GM21515 (cell line): ENCODE data around the gene KDM8.

Source experiments
- ATAC-seq: cut with Tn5 transposase; IDR thresholded peaks from one replicate; pipeline ENCODE4 v1.9.1; 2021; ENCODE audit not compliant: unreplicated experiment

Gene KDM8

DNA sequence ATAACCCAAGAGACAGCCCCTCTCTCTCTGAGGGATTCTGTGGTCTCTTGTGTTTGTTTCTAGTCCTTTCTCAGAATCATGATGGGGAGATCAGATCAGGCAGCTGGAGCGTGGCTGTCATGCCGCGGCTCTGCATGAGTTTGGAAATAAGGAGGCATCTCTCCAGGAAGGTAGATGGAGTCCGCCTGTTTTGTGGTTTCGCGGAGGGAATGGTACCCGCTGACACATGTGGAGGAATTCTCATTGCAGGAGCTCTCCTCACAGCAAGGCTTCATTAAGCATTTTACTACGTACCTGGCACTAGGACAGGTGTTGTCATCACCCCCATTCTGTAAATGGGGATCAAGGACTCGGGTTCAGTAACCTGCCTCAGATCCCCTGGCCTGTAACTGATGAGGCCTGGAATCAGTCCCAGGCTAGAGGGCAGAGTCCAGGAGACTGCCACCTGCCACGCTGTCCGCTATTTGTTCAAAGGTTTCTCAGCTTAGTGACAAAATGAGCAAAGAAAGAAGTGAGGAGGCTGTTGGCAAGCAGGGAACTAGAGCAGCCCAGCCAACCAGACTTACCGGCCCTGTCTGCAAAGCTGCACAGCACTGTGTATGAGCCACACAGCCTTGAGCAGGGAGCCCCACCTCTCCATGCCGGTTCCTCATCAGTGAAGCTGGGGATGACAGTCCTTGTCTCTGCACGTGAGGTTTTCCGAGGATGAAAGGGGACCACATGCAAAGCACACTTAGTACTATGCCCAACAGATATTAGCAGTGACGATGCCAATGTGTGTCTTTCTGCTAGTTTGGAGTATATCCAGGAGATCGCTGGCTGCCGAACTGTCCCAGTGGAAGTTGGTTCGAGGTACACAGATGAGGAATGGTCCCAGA, 11.0 kb downstream of the KDM8 start:
- no peak for ATAC-seq

DNA sequence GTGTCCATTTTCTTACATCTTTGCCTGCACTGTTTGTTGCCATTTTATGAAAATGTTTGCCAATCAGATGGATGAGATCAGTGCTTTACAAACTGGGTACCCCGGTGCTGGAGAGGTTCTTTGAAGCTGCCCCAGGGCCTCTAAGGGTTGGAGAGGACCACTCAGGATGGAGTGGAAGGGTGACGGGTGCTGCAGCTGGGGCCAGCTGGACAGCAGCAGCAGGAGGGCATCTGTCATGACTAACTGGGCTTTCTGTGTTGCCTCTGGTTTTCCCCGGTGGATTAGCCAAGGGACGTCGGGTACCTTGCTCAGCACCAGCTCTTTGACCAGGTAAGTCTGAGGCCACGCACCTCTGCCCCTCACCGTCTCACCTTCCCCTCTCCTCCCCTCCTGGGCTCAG, 12.3 kb downstream of the KDM8 start:
- no peak for ATAC-seq

DNA sequence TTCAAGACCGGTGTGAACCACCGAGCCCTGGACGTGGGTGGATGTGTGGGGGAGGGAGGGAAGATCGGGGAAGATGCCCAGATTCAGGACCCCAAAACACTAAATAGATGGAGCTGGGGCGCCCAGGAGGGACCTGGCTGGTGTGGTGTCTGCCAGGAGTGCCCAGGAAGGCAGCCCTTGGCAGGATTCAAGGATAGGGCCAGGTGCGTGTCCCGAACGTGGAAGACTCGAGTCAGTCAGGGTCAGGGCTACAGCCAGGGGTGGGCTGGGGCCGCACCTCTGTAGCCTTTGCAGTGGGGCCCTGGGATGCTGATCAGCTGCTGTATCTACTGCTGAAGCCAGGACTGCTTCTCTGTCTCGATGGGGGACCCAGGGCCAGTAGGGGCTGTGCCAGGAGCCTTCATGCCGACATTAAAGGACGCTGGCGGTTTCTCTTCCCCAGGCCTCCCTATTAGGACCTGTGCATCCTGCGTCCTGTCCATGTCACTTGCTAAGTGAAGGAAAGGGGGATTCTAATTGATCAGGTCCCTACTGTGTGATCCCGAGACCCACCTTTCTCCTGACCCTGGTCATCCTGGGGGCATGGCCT, 13.1 kb downstream of the KDM8 start:
- ATAC-seq: no peak

DNA sequence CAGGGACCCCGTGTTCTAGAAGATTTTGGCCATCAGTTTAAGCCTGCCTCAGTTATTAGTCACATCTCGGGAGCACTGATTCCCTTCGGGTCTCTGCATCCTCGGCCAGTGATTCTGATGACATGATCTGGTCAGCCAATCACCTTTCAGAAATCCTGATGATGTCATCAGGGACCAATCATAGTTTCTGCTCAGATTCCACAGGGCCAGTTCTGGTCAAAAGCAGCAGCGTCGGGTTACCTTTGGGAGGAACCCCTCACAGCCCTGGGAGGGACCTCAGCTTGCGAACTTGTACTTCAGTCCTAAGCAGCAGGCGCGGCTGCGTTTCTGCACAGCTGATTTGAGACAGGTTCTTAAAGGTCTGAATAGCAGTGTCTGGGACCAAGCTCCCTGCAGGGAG, 13.9 kb downstream of the KDM8 start:
- no peak for ATAC-seq

DNA sequence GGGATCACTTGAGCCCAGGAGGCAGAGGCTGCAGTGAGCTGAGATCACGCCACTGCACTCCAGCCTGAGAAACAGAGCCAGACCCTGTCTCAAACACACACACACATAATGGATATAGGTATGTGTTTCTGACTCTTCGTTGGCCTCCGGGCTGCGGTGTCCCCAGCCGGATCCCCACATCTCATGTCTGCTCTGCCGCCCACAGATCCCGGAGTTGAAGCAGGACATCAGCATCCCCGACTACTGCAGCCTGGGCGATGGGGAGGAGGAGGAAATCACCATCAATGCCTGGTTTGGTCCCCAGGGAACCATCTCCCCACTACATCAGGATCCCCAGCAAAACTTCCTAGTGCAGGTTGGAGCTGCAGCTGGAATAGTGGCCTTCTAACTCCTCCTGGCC, 15.4 kb downstream of the KDM8 start:
- no peak for ATAC-seq

DNA sequence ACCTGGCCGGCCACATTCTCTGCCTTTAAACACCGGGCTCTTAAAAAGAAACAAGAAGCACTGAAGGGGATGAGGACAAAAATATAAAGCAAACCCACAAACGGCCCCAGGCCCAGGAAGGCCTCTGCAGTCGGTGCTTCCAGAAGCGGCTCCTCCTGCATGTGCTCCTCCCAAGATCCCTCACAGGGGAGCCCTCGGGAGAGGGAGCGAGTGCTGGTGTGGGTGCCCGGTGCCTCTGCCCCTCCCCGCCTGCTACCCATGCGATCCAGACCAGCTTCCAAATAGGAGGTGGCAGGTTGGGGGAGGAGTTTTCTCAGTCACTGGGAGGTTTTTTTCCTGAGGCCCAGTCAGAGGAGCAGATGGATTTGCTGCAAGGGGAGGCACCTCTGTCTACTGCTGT, 15.8 kb downstream of the KDM8 start:
- no peak for ATAC-seq

DNA sequence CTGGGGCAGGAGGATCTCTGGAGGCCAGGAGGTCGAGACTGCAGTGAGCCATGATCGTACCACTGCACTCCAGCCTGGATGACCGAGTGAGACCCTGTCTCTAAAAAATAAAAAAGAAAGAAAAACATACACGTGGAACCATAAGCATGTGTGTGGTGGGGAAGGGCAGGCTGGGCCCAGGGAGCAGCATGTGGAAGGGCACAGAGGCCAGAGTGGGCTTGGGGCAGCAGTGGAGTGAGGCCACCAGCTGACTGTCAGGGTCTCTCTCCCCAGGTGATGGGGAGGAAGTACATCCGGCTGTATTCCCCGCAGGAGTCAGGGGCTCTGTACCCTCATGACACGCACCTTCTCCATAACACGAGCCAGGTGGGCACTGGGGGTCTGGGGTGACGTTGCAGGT, 16.8 kb downstream of the KDM8 start:
- no peak for ATAC-seq

DNA sequence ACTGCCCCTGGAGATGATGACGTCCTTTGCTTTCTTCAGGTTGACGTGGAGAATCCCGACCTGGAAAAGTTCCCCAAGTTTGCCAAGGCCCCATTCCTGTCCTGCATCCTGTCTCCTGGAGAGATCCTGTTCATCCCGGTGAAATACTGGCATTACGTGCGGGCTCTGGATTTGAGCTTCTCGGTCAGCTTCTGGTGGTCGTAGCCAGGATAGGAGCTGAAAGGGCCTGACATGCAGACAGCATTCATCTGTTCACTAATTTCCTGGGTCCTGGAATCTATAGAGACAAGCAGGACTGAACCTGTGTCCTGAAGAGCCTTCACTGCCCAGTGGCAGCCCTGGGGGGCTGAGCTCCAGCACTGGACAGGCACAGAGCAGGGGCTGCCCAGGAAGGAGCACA, 17.2 kb downstream of the KDM8 start:
- no peak for ATAC-seq

DNA sequence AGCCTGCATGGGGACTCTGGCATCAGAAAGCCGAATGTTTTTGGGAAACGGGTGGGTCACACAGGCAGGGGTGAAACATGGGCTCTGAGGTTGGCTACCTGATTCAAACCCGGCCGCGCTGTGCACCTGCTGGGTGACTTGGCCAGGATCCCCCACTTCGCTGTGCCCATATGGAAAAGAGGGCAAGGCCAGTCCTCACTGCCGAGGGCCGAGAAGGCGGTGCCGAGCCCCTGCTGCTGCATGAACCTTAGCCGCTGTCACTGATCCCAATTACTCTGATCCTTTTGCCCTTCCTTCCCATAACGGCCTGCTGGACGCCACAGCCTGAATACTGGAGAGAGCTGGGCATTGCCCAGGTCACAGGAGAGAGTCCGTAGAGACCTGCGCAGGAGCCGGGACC, 17.7 kb downstream of the KDM8 start:
- no peak for ATAC-seq

DNA sequence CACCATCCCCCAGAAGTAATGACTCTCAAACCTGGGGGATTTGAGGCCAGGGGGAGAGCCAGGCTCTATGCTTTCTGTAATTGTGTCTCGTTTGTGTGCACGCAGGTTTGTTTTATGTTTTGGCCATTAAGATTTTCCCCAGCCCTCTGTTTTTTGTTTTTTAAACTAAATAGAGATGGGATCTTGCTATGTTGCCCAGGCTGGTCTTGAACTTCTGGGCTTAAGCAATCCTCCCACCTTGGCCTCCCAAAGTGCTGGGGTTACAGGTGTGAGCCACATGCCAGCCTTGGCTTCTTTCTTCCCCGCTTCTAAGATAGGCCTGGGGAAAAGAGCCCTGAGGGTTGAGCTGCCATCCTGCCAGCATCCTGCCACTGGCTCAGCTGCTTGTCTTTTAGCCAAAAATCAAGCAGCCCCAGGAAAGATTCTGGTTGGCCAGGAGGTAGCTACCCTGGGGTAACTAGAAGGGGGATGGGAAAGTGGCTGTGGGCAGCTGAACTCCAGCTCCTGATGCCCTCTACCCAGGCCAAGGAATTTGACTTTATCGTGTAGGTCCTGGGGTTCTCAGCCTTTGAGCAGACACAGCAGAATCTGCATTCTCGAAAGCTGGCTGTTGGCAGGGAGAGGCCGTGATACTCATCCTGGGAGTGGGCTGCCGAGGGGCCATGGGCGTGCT, 18.4 kb downstream of the KDM8 start:
- ATAC-seq: no peak

DNA sequence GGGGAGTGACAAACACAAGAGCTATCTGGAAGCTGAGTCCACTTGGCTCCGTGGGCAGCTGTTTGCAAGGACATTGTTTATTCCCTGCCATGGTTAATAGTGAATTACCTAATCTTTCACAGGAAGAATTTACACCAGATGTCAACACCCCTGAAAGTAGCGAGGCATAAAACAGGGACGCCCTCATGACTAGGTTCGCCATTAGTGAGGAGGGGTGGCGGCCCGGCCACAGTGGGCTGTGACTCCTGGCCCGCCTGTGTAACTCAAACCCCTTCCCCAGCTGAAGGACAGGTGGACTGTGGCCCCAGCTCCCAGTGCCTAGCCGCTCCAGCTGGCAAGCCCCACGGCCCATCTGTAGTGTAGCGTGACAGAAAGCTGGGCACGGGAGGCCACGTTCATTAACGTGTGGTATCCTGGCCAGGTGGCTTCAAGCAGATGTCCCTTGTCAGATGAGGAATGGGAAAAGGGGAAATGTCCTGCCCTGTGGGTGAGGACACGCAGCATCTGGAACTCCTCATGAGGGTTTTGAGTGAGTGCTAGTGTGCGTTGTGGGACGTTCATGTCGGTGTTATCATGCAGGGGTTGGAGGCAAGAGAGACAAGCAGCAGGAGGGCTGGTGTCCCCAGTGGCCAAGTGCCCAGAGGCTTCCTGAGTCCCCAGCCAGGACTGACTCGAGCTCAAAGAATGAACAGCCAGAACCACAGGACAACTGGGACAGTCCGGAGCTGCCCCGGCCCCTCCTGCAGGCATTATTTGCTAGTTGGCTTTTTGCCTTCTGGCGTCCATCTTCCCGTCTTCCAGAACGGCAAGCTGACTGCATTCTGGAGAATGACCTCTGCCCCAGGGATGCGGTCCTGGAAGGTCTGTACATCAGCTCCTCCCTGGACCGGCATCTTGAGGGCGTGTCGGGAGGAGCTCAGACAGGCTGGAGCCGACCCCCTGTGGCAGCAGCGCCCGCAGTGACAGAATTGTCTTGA, 19.2 kb downstream of the KDM8 start:
- ATAC-seq: no peak

DNA sequence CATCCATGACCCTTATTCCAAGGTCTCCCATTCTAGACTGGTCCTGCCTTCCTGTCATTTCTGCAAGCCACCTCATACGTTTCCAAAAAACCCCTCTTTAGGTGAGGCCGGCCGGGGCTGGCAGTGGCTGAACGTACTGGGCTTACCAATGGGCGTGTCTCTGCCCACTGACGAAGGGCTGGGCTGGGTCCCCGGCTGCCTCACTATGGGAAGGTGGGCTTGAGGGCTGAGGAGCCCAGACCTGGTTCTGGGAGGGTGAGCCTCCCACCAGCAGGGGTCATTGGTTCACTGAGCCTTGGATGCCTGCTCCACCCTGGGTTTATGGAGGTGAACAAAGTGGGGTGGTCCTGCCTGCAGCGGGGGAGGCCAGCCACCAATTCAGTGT, 19.9 kb downstream of the KDM8 start:
- no peak for ATAC-seq

DNA sequence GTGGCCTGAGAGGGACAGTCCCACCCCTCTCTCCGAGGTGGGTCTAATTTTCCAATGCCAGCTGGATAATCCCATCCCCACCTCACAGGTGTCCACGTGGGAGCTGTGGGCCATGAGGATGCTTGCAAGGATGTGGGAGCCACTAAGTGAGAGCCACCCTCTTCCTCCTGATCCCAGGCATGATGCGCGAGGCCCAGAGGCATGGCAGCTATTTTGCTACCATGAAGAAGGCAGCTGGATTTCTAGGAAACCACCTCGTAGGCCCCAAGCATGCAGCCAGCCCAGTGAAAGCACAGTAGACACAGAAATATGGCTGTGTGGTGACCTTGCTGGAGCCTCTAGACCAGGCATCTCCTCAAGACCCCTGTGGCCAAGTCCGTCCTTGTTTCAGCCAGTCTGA, 20.4 kb downstream of the KDM8 start:
- no peak for ATAC-seq

DNA sequence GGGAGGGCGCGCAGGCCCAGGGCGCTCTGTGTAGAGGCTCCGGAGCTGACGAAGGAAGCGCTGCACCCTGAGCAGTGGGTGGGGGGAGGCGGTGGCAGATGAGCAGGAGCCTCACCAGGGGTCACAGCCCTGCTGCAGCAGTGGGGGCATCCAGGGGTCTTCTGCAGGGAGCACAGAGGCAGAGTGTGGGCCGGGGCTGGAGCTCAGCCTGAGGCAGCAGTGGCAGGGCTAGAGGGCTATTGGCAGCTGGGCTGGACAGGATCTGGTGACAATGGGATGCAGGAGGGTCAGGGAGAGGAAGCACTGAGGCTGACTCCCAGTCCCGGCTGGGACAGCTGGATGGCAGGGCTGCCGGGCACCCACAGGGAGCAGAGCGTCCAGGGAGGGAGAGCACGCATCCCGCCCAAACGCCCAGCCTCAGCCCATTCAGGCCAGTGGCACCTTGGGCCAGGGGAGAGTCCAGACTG, 21.0 kb downstream of the KDM8 start:
- no peak for ATAC-seq

DNA sequence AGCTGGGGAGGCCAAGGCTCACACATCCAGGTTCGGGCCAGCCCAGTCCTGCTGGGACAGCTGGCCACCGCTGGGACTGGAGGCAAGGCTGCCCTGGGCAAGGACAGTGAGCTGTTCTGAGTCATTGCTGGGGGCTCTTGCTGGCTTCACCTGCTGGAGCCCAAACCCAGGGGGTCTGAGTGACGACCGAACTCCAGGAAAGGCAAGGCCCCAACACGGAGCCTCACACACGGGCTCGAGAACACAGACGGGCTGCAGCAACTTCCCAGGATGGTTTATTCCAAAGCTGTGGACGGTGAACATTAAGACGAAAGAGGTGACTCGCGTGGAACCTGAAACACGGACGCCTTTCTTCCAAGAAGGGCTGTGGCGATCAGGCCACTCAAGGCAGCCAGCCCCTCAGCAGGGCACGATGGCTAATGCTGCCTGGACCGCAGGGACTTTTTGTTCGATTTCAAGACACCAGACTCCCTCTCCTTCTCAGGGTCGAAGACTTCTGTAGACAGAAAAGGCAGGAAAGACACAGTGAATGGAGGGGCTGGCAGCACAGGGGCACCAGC, 21.5 kb downstream of the KDM8 start:
- ATAC-seq: no peak

DNA sequence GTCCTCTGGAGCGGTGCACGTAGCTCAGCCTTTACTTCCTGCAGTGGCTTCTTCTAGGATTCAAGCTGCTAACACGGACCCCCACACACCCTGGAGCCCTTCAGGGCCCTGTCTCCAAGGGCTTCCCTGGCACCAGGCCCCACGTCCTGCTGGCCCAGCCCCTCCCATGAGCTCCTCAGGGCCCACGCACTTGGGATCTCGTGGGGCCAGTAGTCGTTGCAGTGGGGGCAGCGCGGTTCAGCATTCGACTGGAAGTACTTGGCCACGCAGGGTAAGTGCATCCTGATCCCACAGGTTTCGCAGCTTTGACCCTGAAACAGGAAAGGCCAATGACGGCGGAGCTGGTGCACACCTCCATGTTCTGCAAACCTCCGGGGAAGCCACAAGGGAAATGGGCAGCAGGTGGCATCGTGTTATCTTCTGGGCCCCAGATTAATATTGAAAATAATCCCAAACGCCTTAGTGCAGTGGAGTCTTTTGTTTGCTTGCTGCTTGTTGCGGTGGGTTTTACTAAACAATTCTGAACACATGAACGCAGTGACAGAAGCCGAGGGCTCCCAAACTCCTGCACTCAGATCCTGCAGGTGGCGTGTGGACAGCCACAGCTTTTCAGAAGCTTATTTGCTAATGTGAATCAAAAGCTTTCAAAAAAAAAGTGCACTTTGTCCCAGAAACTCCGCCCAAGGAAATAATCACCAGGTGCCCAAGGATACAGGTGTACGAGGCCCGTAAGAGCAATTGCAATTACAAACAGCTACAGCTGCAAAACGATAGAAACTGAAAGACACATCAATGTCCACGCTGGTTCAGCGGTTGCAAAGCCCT, 22.4 kb downstream of the KDM8 start:
- ATAC-seq: no peak

DNA sequence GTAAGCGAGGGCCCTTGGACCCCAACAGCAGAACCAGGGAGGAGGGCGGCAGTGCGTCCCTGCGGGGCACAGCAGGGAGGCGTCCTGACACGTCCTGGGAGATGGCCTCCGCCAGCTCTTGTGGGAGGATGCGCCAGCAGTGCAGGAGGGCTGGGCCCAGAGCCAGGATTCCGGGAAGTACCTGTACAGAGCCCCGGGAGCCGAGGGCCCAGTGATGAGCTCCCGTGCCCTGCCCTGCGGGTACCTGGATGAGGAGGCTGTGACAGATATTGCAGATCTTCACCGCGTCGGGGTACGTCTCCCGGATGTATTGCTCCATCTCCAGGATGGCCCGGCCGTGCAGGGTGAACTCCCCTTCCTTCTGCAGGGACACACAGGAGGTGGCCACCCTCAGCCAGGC, 23.1 kb downstream of the KDM8 start:
- ATAC-seq: no peak

DNA sequence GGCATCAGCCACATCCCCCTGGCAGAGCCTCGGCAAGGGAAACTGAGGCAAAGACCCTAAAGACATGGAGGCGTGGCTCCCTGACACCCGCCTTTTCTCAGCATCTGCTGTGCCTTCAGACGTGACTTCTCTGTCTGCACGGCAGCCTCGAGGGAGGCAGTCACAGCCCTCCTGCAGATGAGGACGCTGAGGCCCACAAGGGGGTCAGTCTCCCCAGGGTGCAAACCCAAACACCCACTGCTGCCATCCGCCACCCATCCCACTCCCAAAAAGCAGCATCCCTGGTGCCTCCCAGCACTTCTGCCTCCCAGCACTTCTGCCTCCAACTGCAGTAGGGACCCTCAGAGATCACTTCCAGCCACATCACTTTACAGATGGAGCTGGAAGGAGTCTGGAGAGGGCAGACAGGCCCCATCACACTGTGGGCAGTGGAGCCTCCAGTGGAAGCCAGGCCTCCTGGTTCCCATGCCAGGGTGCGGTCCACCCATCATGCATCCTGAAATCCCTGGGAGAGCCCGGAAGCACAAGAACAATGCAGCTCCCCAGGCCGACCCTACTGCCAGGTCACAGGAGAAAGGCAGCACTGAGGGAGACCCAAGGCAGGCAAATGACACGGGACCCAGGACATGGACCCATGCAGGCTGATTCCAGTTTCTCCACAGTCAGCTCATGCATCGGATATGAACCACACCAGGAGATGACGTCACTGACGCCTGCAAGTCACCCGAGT, 23.8 kb downstream of the KDM8 start:
- no peak for ATAC-seq

DNA sequence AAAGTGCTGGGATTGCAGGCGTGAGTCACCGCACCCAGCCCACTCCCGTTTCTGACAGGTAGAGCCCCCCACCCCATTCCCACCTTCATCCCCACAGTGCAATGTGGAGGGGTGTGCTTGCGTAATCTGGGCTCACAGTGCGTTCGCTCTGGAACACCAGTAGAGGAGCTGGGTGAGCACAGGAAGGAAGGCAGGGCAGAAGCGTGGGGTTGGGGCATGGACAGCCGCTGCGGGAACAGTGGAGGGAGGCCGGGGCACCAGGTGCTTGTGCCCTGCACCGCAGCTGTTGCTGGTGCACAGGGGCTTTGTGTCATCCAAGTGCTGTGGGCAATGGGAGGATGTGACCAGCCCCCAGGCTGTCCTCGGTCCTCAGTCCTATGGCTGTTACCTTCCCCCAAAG, 24.7 kb downstream of the KDM8 start:
- no peak for ATAC-seq
